HEK293 (cell line): ENCODE results near the gene EARS2.

ENCODE experiments used
- CTCF ChIA-PET: fragments of 350-600 bp; formaldehyde crosslinking; extraction: SDS; loops from one replicate; lab custom pipeline; 2021; ENCODE audit warnings: antibody characterized with exemption; lab: Yijun Ruan, JAX
- POLR2A ChIA-PET: fragments of 300-600 bp; formaldehyde crosslinking; extraction: SDS; loops from one replicate; lab custom pipeline; 2020; ENCODE audit warnings: antibody characterized with exemption, inconsistent platforms; lab: Yijun Ruan, JAX
- H3K27ac ChIP-seq: fragments of 200-500 bp; sonication (Bioruptor generic); 2 replicates; pipeline ENCODE4 v1.5.1; 2014; ENCODE audit warnings: low read depth, low read length, control low read depth, inconsistent platforms; ENCODE audit errors: extremely low read depth
- H3K36me3 ChIP-seq, 2 experiments: fragments of 200-500 bp in 1 of 2; sonication (Bioruptor generic) in 1 of 2; 1 replicate in 1 of 2; 2 replicates in 1 of 2; pipeline ENCODE4 v1.5.1; 2014 to 2017; ENCODE audit warnings: inconsistent platforms in 2 of 2, low read length in 2 of 2; ENCODE audit not compliant: control insufficient read depth in 2 of 2, insufficient read depth in 1 of 2
- H3K4me1 ChIP-seq: fragments of 200-500 bp; sonication (Bioruptor generic); 2 replicates; pipeline ENCODE4 v1.5.1; 2014; ENCODE audit warnings: mild to moderate bottlenecking, low read length, inconsistent platforms; ENCODE audit not compliant: control insufficient read depth, insufficient read depth
- H3K4me3 ChIP-seq: 2 replicates; pipeline ENCODE4 v1.5.1; 2011; ENCODE audit warnings: low read depth, mild to moderate bottlenecking, control low read depth, low read length, moderate library complexity
- H3K9me3 ChIP-seq: fragments of 200-500 bp; sonication (Bioruptor generic); 2 replicates; pipeline ENCODE4 v1.5.1; 2014; ENCODE audit warnings: low read depth, low read length, inconsistent platforms; ENCODE audit not compliant: control insufficient read depth, insufficient read depth
- IKZF3 ChIP-seq: fragments of 450-650 bp; IDR thresholded peaks from 2 replicates; pipeline ENCODE4 v1.5.0; 2018; ENCODE audit warnings: missing biosample characterization, mild to moderate bottlenecking, missing genetic modification characterization, moderate library complexity
- KLF9 ChIP-seq: fragments of 450-650 bp; formaldehyde crosslinking; IDR thresholded peaks from 2 replicates; pipeline ENCODE4 v1.5.1; 2016; ENCODE audit warnings: missing biosample characterization, missing genetic modification characterization, low read depth
- SCRT2 ChIP-seq: fragments of 450-650 bp; formaldehyde crosslinking; IDR thresholded peaks from 2 replicates; pipeline ENCODE4 v1.5.1; 2016; ENCODE audit warnings: missing biosample characterization, missing genetic modification characterization
- WT1 ChIP-seq: fragments of 450-650 bp; formaldehyde crosslinking; IDR thresholded peaks from 2 replicates; pipeline ENCODE4 v1.5.1; 2016; ENCODE audit warnings: missing biosample characterization, missing genetic modification characterization
- ZBTB8A ChIP-seq: fragments of 450-650 bp; formaldehyde crosslinking; IDR thresholded peaks from 2 replicates; pipeline ENCODE4 v1.5.1; 2016; ENCODE audit warnings: missing biosample characterization, missing genetic modification characterization
- ZFHX2 ChIP-seq: fragments of 450-650 bp; formaldehyde crosslinking; conservative IDR thresholded peaks from 2 replicates; pipeline ENCODE4 v1.5.1; 2016; ENCODE audit warnings: missing biosample characterization, missing genetic modification characterization
- ZNF114 ChIP-seq: fragments of 450-650 bp; formaldehyde crosslinking; IDR thresholded peaks from 2 replicates; pipeline ENCODE4 v1.5.0; 2017; ENCODE audit warnings: missing biosample characterization, missing genetic modification characterization
- ZNF133 ChIP-seq: fragments of 450-650 bp; formaldehyde crosslinking; IDR thresholded peaks from 2 replicates; pipeline ENCODE4 v1.5.1; 2016; ENCODE audit warnings: missing biosample characterization, missing genetic modification characterization
- ZNF155 ChIP-seq: fragments of 450-650 bp; formaldehyde crosslinking; IDR thresholded peaks from 2 replicates; pipeline ENCODE4 v1.5.1; 2016; ENCODE audit warnings: missing biosample characterization, missing genetic modification characterization
- ZNF174 ChIP-seq: fragments of 450-650 bp; formaldehyde crosslinking; IDR thresholded peaks from 2 replicates; pipeline ENCODE4 v1.5.0; 2017; ENCODE audit warnings: missing biosample characterization, mild to moderate bottlenecking, missing genetic modification characterization
- ZNF19 ChIP-seq: fragments of 450-650 bp; formaldehyde crosslinking; IDR thresholded peaks from 2 replicates; pipeline ENCODE4; 2016; ENCODE audit warnings: missing biosample characterization, missing genetic modification characterization, low read depth
- ZNF202 ChIP-seq: fragments of 450-650 bp; formaldehyde crosslinking; IDR thresholded peaks from 2 replicates; pipeline ENCODE4 v1.5.1; 2016; ENCODE audit warnings: missing biosample characterization, missing genetic modification characterization, borderline replicate concordance
- ZNF24 ChIP-seq: fragments of 450-650 bp; formaldehyde crosslinking; IDR thresholded peaks from 2 replicates; pipeline ENCODE4 v1.5.1; 2016; ENCODE audit warnings: missing biosample characterization, missing genetic modification characterization
- ZNF335 ChIP-seq: fragments of 450-650 bp; formaldehyde crosslinking; conservative IDR thresholded peaks from 2 replicates; pipeline ENCODE4 v1.5.1; 2016; ENCODE audit warnings: missing biosample characterization, missing genetic modification characterization
- ZNF514 ChIP-seq: fragments of 450-650 bp; formaldehyde crosslinking; IDR thresholded peaks from 2 replicates; pipeline ENCODE4 v1.5.1; 2016; ENCODE audit warnings: missing biosample characterization, missing genetic modification characterization
- ZNF658 ChIP-seq: fragments of 450-650 bp; formaldehyde crosslinking; IDR thresholded peaks from 2 replicates; pipeline ENCODE4; 2016; ENCODE audit warnings: missing biosample characterization, missing genetic modification characterization
- ZNF776 ChIP-seq: fragments of 450-650 bp; formaldehyde crosslinking; IDR thresholded peaks from 2 replicates; pipeline ENCODE4 v1.5.0; 2017; ENCODE audit warnings: missing biosample characterization, missing genetic modification characterization, borderline replicate concordance
- ZNF843 ChIP-seq: fragments of 450-650 bp; formaldehyde crosslinking; IDR thresholded peaks from 2 replicates; pipeline ENCODE4 v1.5.1; 2016; ENCODE audit warnings: missing biosample characterization, missing genetic modification characterization
- TF ChIP-seq, protein P1 (sequence below): fragments of 450-650 bp; formaldehyde crosslinking; IDR thresholded peaks from 2 replicates; pipeline ENCODE4 v1.5.1; 2016; ENCODE audit warnings: missing biosample characterization, missing genetic modification characterization, borderline replicate concordance
- TF ChIP-seq, protein P2 (sequence below): fragments of 450-650 bp; formaldehyde crosslinking; IDR thresholded peaks from 2 replicates; pipeline ENCODE4 v1.5.1; 2016; ENCODE audit warnings: missing biosample characterization, missing genetic modification characterization
- TF ChIP-seq, protein P3 (sequence below): fragments of 450-650 bp; formaldehyde crosslinking; conservative IDR thresholded peaks from 2 replicates; pipeline ENCODE4 v1.5.1; 2016; ENCODE audit warnings: low read depth, missing biosample characterization, missing genetic modification characterization
- TF ChIP-seq, protein P4 (sequence below): fragments of 450-650 bp; formaldehyde crosslinking; IDR thresholded peaks from 2 replicates; pipeline ENCODE4 v1.5.1; 2016; ENCODE audit warnings: missing biosample characterization, missing genetic modification characterization
- TF ChIP-seq, protein P5 (sequence below): fragments of 450-650 bp; formaldehyde crosslinking; IDR thresholded peaks from 2 replicates; pipeline ENCODE4 v1.5.1; 2016; ENCODE audit warnings: missing biosample characterization, missing genetic modification characterization

The EARS2 gene

DNA sequence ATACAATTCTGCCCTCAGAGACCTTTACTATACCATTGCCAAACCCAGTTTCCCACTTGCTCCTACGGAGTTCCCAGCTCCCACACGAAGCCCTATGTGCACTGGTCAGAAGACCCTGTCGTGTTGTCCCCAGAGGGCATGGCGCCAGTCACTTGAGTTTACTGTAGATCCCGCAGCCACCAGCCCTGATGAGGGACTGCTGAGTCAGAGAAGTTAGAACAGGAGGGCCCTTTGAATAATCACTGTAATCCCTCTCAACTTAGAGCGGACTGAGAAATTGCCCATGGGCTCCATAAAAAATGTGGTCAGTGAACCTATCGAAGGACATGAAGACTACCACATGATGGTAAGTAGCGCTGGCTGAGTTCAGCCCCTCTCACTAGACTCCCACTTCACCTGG, 9.6 kb upstream of the EARS2 start (continued):
- TF ChIP-seq, protein P1, sequence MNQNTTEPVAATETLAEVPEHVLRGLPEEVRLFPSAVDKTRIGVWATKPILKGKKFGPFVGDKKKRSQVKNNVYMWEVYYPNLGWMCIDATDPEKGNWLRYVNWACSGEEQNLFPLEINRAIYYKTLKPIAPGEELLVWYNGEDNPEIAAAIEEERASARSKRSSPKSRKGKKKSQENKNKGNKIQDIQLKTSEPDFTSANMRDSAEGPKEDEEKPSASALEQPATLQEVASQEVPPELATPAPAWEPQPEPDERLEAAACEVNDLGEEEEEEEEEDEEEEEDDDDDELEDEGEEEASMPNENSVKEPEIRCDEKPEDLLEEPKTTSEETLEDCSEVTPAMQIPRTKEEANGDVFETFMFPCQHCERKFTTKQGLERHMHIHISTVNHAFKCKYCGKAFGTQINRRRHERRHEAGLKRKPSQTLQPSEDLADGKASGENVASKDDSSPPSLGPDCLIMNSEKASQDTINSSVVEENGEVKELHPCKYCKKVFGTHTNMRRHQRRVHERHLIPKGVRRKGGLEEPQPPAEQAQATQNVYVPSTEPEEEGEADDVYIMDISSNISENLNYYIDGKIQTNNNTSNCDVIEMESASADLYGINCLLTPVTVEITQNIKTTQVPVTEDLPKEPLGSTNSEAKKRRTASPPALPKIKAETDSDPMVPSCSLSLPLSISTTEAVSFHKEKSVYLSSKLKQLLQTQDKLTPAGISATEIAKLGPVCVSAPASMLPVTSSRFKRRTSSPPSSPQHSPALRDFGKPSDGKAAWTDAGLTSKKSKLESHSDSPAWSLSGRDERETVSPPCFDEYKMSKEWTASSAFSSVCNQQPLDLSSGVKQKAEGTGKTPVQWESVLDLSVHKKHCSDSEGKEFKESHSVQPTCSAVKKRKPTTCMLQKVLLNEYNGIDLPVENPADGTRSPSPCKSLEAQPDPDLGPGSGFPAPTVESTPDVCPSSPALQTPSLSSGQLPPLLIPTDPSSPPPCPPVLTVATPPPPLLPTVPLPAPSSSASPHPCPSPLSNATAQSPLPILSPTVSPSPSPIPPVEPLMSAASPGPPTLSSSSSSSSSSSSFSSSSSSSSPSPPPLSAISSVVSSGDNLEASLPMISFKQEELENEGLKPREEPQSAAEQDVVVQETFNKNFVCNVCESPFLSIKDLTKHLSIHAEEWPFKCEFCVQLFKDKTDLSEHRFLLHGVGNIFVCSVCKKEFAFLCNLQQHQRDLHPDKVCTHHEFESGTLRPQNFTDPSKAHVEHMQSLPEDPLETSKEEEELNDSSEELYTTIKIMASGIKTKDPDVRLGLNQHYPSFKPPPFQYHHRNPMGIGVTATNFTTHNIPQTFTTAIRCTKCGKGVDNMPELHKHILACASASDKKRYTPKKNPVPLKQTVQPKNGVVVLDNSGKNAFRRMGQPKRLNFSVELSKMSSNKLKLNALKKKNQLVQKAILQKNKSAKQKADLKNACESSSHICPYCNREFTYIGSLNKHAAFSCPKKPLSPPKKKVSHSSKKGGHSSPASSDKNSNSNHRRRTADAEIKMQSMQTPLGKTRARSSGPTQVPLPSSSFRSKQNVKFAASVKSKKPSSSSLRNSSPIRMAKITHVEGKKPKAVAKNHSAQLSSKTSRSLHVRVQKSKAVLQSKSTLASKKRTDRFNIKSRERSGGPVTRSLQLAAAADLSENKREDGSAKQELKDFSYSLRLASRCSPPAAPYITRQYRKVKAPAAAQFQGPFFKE (tag by site-specific recombination) = no peak
- no peak for TF ChIP-seq SCRT2 (tag by site-specific recombination)
- no peak for TF ChIP-seq ZNF155 (tag by site-specific recombination)
- no peak for TF ChIP-seq ZFHX2 (tag by site-specific recombination)
- TF ChIP-seq ZNF514 (tag by site-specific recombination) = no peak
- no peak for TF ChIP-seq ZBTB8A (tag by site-specific recombination)
- no peak for TF ChIP-seq ZNF24 (tag by site-specific recombination)

DNA sequence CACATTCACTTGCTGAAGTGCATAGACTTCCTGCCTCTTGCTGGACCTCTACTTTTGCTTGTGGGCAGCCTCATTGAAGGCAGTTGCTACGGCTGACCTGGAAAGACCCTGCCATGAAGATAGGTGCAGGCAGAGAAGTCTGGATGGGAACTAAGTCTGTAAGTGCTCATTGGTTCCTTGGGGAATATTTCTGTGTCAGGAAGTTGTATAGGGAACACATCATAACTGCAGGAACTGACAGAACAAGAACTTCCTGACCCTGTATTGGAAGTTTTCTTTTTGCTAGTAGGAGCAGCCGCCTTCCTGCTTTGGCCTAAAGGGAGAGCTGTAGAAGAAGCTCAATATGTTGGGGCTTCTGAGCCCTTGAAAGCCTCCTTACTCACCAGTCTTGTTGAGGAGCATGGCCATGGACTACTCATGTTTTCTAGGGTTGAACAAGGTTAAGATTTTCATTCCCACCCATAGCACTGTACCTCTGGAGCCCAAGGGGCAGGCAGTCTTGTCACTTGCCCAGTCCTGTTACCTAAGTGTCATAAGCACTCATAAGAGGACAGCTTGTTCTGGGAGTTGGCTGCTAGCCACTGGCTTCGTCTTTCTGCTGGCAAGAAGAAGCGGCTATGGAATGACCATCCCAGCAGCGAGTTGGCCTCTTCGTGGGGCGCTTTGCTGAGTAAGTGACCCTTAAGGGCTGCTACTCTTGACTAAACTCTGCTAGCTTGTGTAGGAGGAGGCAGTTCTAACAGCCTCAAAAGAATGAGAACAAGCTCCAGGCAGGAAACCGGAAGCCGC, 7.6 kb upstream of the EARS2 start:
- Histone ChIP-seq H3K4me3 (no peak overlapping the region), H3K4me1 (no peaks in the 10 kb centered on the region), H3K9me3 (no peaks in the 10 kb centered on the region), H3K27ac (no peak overlapping the region), H3K36me3 (peaks cover 39 to 97% of the 10 kb centered on the region in 2 experiments)
- CTCF ChIA-PET = no interaction called here
- POLR2A ChIA-PET = interaction anchor here (1.5 kb wide), 1 partner anchor 9 kb away, joined by 3 read pairs; no protein-coding TSS in a partner anchor
- TF ChIP-seq, protein P2, sequence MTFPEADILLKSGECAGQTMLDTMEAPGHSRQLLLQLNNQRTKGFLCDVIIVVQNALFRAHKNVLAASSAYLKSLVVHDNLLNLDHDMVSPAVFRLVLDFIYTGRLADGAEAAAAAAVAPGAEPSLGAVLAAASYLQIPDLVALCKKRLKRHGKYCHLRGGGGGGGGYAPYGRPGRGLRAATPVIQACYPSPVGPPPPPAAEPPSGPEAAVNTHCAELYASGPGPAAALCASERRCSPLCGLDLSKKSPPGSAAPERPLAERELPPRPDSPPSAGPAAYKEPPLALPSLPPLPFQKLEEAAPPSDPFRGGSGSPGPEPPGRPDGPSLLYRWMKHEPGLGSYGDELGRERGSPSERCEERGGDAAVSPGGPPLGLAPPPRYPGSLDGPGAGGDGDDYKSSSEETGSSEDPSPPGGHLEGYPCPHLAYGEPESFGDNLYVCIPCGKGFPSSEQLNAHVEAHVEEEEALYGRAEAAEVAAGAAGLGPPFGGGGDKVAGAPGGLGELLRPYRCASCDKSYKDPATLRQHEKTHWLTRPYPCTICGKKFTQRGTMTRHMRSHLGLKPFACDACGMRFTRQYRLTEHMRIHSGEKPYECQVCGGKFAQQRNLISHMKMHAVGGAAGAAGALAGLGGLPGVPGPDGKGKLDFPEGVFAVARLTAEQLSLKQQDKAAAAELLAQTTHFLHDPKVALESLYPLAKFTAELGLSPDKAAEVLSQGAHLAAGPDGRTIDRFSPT (tag by site-specific recombination) = no peak
- TF ChIP-seq ZNF776 (no peak), ZNF19 (no peak), ZNF658 (tag by site-specific recombination) (no peak), ZNF174 (no peak), ZNF335 (no peak), WT1 (tag by site-specific recombination) (no peak), ZNF133 (no peak), KLF9 (tag by site-specific recombination) (no peak), IKZF3 (tag by site-specific recombination) (no peak), ZNF843 (no peak), ZNF114 (tag by site-specific recombination) (no peak), ZNF202 (tag by site-specific recombination) (no peak)
- TF ChIP-seq, protein P3, sequence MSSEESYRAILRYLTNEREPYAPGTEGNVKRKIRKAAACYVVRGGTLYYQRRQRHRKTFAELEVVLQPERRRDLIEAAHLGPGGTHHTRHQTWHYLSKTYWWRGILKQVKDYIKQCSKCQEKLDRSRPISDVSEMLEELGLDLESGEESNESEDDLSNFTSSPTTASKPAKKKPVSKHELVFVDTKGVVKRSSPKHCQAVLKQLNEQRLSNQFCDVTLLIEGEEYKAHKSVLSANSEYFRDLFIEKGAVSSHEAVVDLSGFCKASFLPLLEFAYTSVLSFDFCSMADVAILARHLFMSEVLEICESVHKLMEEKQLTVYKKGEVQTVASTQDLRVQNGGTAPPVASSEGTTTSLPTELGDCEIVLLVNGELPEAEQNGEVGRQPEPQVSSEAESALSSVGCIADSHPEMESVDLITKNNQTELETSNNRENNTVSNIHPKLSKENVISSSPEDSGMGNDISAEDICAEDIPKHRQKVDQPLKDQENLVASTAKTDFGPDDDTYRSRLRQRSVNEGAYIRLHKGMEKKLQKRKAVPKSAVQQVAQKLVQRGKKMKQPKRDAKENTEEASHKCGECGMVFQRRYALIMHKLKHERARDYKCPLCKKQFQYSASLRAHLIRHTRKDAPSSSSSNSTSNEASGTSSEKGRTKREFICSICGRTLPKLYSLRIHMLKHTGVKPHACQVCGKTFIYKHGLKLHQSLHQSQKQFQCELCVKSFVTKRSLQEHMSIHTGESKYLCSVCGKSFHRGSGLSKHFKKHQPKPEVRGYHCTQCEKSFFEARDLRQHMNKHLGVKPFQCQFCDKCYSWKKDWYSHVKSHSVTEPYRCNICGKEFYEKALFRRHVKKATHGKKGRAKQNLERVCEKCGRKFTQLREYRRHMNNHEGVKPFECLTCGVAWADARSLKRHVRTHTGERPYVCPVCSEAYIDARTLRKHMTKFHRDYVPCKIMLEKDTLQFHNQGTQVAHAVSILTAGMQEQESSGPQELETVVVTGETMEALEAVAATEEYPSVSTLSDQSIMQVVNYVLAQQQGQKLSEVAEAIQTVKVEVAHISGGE (tag by site-specific recombination) = no peak
- TF ChIP-seq, protein P4, sequence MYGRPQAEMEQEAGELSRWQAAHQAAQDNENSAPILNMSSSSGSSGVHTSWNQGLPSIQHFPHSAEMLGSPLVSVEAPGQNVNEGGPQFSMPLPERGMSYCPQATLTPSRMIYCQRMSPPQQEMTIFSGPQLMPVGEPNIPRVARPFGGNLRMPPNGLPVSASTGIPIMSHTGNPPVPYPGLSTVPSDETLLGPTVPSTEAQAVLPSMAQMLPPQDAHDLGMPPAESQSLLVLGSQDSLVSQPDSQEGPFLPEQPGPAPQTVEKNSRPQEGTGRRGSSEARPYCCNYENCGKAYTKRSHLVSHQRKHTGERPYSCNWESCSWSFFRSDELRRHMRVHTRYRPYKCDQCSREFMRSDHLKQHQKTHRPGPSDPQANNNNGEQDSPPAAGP (tag by site-specific recombination) = no peak
- TF ChIP-seq, protein P5, sequence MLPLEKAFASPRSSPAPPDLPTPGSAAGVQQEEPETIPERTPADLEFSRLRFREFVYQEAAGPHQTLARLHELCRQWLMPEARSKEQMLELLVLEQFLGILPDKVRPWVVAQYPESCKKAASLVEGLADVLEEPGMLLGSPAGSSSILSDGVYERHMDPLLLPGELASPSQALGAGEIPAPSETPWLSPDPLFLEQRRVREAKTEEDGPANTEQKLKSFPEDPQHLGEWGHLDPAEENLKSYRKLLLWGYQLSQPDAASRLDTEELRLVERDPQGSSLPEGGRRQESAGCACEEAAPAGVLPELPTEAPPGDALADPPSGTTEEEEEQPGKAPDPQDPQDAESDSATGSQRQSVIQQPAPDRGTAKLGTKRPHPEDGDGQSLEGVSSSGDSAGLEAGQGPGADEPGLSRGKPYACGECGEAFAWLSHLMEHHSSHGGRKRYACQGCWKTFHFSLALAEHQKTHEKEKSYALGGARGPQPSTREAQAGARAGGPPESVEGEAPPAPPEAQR (tag by site-specific recombination) = no peak
